Middle frontal gyrus (tissue), 1 donor: Measurements from ENCODE around the gene TSR3.
"Not testable (repeated sequence)": the region's sequence is repeated elsewhere in the genome, so short reads cannot be mapped to it uniquely, and the experiment has no call there.

Experiments used
- DNase-seq: peaks from one replicate; pipeline ENCODE4 v3.0.0-alpha.2; 2015; ENCODE audit warnings: low spot score; ENCODE audit errors: extremely low spot score

Gene TSR3

GRCh38 chr16:1338855-1339675 lies 12.6 kb downstream of the TSR3 start:
- no peak for DNase-seq

- DNase-seq = no peak
Observed at GRCh38 chr16:1338119-1338730, 13.5 kb downstream of the TSR3 start.

GRCh38 chr16:1337486-1337885 lies 14.2 kb downstream of the TSR3 start:
- DNase-seq = no peak

GRCh38 chr16:1336619-1337018 lies 15.1 kb downstream of the TSR3 start:
- no peak for DNase-seq

GRCh38 chr16:1335996-1336395 lies 15.7 kb downstream of the TSR3 start:
- DNase-seq = no peak

- no peak for DNase-seq
Observed at GRCh38 chr16:1335211-1335971, 16.3 kb downstream of the TSR3 start.

GRCh38 chr16:1334739-1335138 lies 16.9 kb downstream of the TSR3 start:
- no peak for DNase-seq

GRCh38 chr16:1333854-1334700 lies 17.6 kb downstream of the TSR3 start:
- DNase-seq = no peak

GRCh38 chr16:1333149-1333812 lies 18.4 kb downstream of the TSR3 start, which contains the start of gene BAIAP3:
BAIAP3 (plus strand) TSS chr16:1333645; CDS start chr16:1338550, 4,905 bp downstream.
- no peak for DNase-seq

GRCh38 chr16:1332618-1333148 lies 19.0 kb downstream of the TSR3 start:
- DNase-seq = no peak

GRCh38 chr16:1331712-1332617 lies 19.7 kb downstream of the TSR3 start:
- no peak for DNase-seq

- no peak for DNase-seq
Observed at GRCh38 chr16:1330931-1331711, 20.6 kb downstream of the TSR3 start.

GRCh38 chr16:1330260-1330914 lies 21.3 kb downstream of the TSR3 start:
- DNase-seq = no peak

- DNase-seq = not testable (repeated sequence)
Observed at GRCh38 chr16:1328961-1329360, 22.7 kb downstream of the TSR3 start.

- DNase-seq = not testable (repeated sequence)
Observed at GRCh38 chr16:1328136-1328535, 23.5 kb downstream of the TSR3 start.

GRCh38 chr16:1327619-1327947 lies 24.1 kb downstream of the TSR3 start:
- DNase-seq = no peak

GRCh38 chr16:1326946-1327618 lies 24.6 kb downstream of the TSR3 start:
- DNase-seq = no peak

GRCh38 chr16:1326391-1326790 lies 25.3 kb downstream of the TSR3 start:
- no peak for DNase-seq
